GM18907 (cell line): Measurements from ENCODE around the gene SORBS2.
A peak's percentile ranks its signal among the peaks of the same experiment; 100 is the strongest.

Experiments used
- ATAC-seq: cut with Tn5 transposase; IDR thresholded peaks from one replicate; pipeline ENCODE4 v1.9.1; 2021; ENCODE audit warnings: mild to moderate bottlenecking, moderate library complexity; ENCODE audit not compliant: unreplicated experiment

Gene SORBS2

DNA sequence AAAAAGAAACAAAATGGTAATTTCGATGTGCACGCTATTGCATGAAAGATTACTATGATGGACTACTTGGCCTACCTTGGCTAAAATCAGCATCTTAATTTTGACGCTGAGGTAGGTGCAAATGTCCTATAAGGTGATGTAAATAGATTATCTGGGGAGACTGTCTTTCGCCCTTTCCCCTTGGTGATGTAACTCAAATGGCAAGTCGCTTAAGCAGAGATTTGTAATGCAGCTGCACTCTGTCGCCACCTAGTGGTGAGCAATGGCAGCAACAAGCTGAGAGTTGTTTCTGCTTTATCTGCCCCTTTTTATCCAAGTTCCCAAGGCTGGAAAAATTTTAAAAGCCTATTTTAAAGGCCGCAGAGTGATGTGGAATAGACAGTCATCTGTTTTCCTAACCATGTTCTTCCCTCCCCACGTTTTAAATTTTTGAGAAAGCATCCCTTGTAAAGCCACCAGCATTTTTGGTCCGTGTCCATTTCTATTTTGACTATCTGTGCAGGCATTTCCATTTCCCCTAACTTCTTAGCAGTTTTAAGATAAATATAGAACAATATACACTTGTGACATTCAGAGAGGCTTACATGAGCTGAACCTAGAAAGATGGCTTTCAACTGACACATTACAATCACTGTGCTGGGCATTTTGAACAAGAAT lies 214.3 kb downstream of the SORBS2 start:
- ATAC-seq, result peak; percentile 71

DNA sequence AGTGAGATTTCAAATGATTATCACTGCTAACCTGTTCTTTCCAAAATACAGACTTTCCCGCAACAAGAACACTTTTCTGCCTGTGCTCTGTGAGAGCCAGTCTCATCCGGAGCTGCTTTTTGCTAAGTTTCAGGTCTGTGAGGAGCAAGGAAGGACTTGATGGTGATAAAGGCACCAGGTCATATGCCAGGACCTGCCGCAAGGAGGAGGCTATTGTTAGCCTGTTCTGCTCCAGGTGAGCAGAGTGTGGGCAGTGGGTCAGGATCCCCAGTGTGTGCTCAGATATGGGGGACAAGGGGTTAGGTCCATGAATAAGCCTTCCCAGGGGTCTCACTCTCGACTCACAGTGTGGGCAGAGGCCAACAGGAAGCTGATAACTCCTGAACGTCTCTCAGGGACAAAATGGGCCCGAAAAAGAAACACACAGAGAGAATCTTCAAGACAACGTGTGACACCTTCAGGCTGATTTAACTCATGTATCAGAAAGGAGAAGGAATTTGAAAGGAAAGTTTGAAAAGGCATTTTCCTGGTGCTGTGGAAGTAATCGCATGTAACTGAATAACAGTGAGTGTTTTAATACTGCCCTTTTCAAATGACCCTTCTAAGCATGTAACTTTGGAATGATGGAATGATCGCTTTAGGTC lies 219.0 kb downstream of the SORBS2 start:
- no peak for ATAC-seq

DNA sequence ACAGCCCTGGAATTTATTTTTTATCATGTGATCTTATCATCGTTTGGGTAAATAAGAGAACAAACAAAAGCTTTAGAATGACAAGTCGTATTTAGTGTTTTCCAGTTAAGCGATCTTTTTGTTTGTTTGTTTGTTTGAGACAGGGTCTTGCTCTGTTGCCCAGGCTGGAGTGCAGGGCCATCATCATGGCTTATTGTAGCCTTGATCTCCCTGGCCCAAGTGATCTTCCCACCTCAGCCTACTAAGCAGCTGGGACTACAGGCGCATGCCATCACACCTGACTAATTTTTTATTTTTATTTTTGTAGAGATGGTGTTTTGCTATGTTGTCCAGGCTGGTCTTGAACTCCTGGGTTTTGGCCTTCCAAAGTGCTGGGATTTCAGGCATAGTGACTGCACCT lies 219.6 kb downstream of the SORBS2 start:
- no peak for ATAC-seq

DNA sequence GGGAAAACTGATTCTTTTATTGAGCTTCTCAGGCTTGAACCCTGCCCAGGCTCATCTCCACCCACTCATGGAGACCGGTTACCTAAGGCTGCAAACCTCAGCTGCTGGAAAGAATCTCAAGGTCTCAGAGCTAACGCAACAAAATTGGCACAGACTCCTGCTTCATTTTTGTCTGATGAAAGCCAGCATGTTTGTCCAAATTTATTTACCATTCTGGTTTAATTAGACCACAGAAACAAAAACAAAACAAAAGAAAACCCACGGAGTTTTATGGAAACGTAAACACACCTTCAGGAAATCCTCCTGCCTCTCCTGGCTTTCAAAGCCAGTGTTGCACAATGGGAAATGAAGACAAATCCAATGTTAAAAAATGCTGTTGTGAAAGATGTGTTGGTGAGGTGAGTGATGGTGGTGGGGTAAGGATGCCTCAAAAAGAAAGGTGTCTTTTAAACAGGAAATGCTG lies 220.3 kb downstream of the SORBS2 start:
- no peak for ATAC-seq

DNA sequence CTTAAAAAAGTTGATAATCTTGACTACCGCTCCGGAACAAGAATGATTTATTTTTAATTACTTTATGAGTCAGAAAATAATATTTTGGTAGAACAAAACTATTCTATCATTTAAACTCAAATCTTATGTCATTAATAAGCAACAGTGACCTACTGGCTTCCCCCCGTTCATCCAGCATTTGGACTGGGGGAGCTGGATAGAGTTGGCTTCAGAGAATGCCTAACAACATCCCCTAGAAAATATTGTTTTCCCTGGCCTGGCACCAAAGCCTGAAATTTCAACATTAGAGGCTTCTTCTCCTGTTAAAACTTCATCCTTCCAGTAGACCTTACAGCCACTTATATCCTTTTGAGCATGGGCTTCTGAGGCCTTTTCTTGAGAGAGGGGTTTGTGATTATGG lies 221.0 kb downstream of the SORBS2 start:
- no peak for ATAC-seq

DNA sequence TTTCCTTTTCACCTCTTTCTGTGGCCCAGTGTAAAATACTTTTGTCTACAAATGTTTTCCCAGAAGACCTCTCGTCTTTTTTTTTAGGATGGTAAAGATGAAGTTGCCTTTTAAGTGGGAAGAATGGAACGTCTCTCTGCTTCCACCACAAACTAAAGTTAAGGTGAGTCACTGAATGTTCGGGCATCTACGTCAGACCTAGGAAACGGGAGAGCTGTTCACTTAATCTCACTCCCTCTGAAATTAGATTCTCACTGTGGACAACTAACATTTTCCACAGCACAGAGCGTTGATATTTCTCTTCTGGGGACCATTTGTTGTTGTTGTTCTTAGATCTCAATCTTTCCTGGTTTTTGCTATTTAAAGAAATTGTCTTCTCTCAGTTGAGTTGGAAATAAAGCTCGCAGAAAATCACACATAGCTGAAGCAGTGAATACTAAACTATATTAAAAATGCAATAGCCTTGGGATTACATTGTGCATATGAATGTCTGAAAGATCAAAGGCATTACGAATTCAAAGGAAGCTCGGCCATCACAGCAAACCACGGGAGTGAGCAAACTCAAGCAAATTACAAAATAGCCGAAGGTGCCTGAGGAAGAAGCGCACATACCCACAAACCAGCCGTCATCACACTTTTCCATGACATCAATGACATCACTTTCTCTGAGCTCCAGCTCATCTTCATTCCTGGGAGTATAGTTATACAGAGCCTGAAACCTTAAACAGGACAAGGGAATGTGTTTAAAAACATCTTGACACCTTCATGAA lies 222.7 kb downstream of the SORBS2 start:
- no peak for ATAC-seq

DNA sequence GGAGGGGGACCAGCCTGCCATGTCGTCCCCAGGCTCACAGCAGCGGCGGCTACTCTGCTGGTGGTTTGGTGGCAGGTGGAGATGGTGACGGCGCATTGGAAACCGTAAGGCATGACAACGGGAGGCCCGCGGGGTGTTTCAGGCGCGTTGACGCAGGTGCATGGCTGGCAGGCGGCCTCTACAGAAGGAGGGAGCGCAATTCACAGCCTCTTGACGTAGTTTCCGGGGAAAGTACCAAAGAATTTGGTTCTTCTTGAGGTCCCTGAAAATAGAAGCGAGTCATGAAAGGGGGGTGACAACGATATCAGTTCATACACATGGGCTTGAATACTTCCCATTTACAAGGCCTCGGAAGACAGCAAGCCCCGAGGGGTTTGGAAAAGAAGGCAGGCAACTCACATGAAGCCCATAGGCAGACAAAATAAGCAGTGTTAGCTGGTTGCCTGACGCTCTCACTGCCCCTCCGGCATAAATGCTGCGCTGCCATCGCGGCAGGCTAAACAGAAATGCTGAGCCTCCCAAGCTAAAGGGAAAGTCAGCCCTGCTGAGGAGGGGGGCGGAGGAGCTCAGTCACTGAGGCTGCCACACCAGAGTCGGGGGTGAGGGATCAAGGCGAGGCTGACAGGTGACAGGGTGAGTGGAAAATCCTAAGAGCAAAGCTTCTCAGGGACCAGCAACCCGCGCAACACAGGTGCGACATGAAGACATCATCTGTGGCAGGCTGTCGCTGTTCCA lies 224.4 kb downstream of the SORBS2 start:
- peak; percentile 98 for ATAC-seq

DNA sequence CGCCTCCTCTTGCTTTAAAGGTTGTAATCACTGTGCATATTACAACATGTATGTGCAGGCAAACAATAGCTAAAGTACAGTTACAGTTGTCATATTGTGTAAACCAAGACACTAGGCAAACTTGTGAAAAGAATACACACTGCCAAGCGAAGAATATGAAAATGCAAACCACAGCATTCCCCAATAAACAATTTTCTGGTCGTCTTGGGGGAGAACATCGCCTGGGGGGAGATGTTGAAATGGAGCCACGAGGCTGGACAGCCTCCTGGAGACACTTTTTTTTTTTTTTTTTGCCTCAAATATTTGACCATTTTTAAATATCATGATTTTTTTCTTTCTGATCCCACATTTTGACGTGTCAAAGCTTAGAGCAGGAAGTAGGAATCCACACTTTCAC lies 225.0 kb downstream of the SORBS2 start:
- ATAC-seq, result peak; percentile 7

DNA sequence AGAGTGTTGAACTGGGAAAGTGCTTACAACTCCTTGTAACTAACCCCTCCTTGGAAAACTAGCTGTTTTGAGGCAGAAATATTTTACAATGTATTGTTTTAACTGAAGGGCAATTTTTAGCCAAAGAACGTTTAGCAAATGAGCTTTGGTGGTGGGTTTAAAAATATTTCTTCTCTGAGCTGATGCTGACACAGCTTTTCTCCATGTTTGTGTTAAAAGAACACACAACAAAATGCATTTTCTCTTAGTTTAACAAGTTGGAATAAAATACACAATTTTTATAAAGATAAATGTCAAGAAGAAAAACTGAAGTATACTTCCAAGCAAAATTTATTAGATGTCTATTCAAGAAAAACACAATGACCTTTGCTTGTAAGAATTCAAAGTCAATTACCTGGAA lies 226.8 kb downstream of the SORBS2 start:
- ATAC-seq, result no peak

DNA sequence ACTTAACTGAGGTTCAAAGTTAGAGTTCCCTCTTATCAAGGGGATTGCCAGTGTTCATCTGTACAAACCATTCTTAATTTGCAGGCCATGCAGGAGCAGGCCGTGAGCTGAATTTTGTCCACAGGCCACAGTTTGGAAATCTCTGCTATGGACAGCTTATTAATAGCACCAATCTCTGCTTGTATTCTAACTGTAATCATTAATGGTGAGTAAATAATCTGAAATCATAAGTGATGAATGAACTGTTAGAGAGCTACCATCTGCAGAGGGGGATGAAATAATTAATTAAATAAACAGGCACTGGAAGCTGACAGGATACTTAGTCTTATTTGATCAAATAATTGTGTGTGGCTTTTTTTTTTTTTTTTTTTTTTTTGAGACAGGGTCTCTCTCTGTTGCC lies 228.2 kb downstream of the SORBS2 start:
- ATAC-seq, result no peak

DNA sequence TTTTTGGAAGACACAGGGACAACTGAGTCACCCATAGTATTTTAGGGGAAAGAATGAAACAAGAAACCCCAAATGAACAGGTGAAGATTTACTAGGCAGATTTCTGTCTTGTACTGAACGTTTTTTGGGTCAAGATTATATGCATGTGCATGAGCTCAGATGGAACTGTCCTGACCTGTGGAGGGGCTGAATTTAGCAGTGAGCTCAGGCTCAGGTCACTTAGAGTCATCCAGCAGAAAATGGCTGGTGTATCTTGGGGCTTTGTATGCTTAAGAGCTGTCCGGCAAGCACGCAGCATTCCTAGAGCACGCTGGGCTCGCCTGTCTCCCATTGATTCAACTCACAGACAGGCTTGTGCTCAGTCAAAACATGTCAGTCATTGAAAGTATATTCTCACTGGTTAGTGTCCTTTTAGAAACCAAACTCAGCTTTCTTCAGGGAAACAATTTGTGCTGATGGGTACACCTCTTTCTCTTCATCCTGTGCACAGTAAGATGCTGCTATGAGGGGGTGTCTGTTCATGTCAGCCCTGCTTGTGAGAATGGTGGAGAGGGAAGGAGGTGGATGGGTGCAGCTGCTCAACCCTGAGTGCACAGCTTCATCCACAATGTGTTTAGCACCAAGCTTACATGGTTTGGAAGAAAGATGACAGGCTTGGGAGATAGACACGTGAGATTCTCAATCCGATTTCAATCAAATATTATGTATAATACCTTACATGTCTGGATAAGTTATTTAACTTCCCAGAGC lies 229.2 kb downstream of the SORBS2 start:
- no peak for ATAC-seq

DNA sequence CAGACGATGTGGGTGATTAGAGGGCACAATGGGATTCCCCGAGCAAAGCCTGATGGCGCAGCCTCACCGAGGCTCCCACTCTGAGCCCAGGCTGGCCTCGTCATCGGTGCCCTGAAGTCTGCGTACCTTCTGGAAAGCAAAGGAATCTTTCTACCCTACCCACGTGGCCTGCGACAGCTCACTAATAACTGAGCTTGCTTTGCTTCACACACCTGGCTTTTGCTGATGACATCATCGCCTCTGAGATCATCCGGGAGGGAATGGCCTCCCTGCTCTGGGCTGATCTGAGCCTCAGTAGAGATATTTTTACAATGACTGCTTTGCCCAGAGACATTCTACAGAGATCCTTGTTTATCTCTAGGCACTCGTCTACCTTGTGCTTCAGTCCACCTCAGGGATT lies 231.3 kb downstream of the SORBS2 start:
- ATAC-seq, result no peak

DNA sequence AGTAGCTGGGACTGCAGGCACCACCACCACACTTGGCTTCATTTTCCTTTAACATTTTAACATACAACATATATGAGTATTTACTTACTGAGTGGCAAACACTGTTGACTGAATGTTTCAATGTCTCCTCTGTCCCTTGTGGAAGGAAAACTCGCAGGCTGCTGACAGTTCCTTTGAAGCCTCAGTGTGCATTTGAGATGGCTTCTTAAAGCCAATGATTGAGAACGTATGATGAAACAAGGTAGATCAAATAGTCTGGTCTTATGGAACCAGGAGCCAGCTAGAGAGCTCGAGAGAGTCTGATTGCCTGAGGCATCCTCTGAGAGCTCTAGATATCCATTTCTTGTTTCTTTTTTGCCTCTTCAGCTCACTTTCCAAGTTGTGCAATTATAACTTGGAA lies 233.7 kb downstream of the SORBS2 start:
- ATAC-seq, result no peak

DNA sequence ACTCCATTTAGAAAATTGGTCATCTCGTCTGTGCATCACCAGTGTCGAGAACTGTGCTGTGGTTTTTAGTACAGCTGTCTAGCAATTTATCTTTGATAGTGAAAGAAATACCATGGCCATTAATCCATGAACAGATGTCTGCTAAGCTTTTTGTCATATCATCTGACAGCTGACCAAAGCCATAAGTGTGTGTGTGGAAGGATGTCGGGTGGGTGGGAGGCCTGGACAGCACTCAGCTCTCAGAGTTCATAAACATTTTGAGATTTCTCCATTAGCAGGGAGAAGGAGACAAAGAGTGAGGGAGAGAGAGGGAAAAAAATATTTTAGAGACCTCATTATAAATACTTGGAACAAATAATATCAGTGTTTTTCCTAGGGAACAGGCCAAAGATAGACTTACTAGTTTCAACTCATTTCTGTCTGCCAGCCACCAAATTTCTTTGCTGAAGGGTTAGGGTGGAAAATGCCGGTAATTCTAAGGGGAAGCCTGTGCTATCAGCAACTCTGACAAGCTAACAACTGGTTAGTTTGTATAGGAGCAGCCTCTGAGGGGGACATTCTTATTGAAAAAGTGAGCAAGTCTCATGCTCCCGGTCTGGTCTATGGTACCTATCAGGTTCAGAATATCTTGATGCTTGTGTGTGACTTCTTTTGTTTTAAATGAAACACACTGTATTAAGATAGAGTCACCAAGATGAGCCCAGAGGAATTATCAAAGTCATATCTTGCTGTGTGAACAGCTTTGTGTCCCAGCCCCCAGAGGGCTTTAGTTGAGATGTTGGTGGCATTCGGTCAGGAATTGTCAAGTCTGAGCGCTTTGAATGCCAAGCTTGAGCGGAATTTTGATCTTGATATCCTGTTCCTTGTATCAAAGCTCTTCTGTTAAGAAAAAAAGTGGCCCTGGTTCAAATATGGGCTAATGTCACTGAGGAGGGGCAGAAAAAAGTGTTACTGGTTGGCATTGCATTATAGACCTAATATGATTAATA lies 234.7 kb downstream of the SORBS2 start:
- ATAC-seq, result no peak

DNA sequence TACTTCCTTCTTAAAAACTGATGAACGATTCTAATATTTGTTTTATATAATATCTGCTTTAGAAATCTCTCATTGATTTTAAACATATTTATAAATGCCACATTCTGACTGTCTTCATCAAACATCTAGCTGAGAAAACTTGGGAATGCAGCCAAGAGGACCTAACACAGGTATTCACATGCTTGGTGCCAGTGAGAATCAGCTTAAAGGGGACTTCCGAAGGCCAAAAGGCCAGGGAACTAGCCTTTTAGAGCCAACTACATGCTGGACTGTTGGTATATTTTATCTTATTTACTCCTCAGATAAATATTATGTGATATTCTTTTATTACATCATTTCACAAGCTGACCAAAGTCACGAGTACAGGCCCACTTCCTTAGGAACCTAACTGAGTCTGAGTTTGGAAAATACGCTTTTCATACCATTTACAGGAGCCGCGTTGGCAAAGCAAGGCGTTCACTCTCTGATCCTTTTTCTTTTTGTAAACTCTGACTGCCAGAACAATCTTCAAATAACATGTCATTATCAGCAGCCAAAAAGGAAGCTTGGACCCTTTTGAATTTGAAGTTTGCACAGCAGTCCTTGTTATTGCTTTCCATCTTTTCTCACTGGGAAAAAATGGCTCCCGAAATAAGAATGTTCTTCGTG lies 235.6 kb downstream of the SORBS2 start:
- ATAC-seq, result no peak

DNA sequence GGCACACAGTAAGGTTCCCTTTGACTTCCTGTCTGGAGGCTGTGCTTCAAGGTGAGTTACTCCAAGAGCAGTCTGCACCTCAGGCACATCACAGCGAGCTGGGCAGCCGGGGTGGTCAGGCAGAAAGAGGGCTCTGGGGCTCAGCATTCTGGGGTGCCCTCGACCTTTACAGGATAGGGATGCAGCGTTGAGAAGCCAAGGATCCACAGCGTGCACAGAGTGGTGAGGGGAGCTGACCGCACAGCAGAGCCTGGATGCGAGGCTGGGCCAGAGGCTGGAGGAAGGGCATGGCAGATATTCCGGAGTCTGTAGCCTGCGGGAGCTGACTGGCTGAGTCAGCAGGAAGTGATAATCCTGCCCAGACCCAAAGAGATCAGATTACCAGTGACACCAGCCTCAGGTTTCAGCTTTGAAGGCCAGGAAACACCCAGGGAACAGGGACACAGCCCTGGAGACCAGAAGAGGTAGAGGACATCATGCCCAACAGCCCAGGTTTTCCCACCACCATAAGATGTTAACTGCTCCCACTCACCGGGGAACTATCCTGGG lies 238.3 kb downstream of the SORBS2 start:
- no peak for ATAC-seq

DNA sequence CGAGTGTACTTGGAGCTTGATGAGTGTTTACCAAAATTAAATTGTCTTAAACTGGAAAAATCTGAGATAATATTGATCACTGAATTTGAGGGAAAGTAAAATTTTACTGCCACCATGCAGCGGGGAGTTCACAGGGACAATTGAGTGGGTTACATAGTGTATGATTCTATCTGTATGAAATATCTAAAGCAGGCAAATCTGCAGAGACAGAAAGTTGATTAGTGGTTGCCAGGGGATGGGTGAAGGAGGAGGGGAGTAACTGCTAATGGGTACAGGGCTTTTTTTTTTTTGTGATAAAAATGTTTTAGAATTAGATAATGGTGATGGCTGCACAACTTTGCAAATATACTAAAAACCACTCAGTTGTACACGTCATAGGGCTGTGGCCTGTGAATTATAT lies 241.3 kb downstream of the SORBS2 start:
- ATAC-seq, result no peak
